HepG2 (cell line): ENCODE results near the gene NRIP2. TPM values are rescaled to one million over a fixed set of nuclear protein-coding genes. Genes with fewer than 3 reads are reported as not detected.

Experiments
- CENPBD1 ChIP-seq: sonication (generic); formaldehyde crosslinking; IDR thresholded peaks from 2 replicates; pipeline ENCODE4 v1.8.0; 2022; ENCODE audit warnings: missing genetic modification reagents, low read depth, mild to moderate bottlenecking, borderline replicate concordance
- CHCHD3 ChIP-seq: sonication (generic); formaldehyde crosslinking; IDR thresholded peaks from 2 replicates; pipeline ENCODE4 v1.8.0; 2022; ENCODE audit warnings: mild to moderate bottlenecking, missing genetic modification reagents, moderate library complexity
- ESRRA ChIP-seq: sonication (generic); formaldehyde crosslinking; IDR thresholded peaks from 2 replicates; pipeline ENCODE4 v1.5.1; 2020; ENCODE audit warnings: mild to moderate bottlenecking, low read depth, missing genetic modification reagents
- FOXK1 ChIP-seq: sonication (generic); formaldehyde crosslinking; IDR thresholded peaks from 2 replicates; pipeline ENCODE4 v1.4.0; 2020; ENCODE audit warnings: low read depth, missing genetic modification reagents, borderline replicate concordance
- GATAD1 ChIP-seq: IDR thresholded peaks from 2 replicates; pipeline ENCODE4 v1.6.1; 2016; ENCODE audit warnings: missing genetic modification reagents, missing compliant biosample characterization
- HBP1 ChIP-seq: IDR thresholded peaks from 2 replicates; pipeline ENCODE4 v1.6.1; 2016; ENCODE audit warnings: low read depth, control low read depth
- HNRNPLL ChIP-seq: fragments of 200-400 bp; formaldehyde crosslinking; IDR thresholded peaks from 2 replicates; pipeline ENCODE4 v1.6.1; 2017; ENCODE audit warnings: mild to moderate bottlenecking, low read depth, low read length; ENCODE audit not compliant: poor library complexity, severe bottlenecking
- MIXL1 ChIP-seq: IDR thresholded peaks from 2 replicates; pipeline ENCODE4 v1.6.1; 2016
- MXI1 ChIP-seq: IDR thresholded peaks from 3 replicates; pipeline ENCODE4 v1.6.1; 2012; ENCODE audit warnings: low read depth, low read length, inconsistent platforms, borderline replicate concordance
- POLR2G ChIP-seq: fragments of 200-400 bp; formaldehyde crosslinking; IDR thresholded peaks from 2 replicates; pipeline ENCODE4 v1.6.1; 2018; ENCODE audit warnings: mild to moderate bottlenecking, low read depth, low read length, moderate library complexity
- RAD21 ChIP-seq: fragments of 450-650 bp; formaldehyde crosslinking; IDR thresholded peaks from 2 replicates; pipeline ENCODE4 v1.5.0; 2020; ENCODE audit warnings: mild to moderate bottlenecking
- SMARCC2 ChIP-seq: fragments of 450-650 bp; IDR thresholded peaks from 2 replicates; pipeline ENCODE4 v1.6.1; 2017; ENCODE audit warnings: antibody characterized with exemption, mild to moderate bottlenecking
- TFAP4 ChIP-seq: sonication (generic); IDR thresholded peaks from 2 replicates; pipeline ENCODE4 v1.6.1; 2016; ENCODE audit warnings: low read depth, borderline replicate concordance
- ZFP90 ChIP-seq: sonication (generic); formaldehyde crosslinking; IDR thresholded peaks from 2 replicates; pipeline ENCODE4 v1.8.0; 2022; ENCODE audit warnings: missing genetic modification reagents, mild to moderate bottlenecking, inconsistent platforms, borderline replicate concordance
- ZFX ChIP-seq: sonication (generic); formaldehyde crosslinking; IDR thresholded peaks from 2 replicates; pipeline ENCODE4 v1.4.0; 2020; ENCODE audit warnings: mild to moderate bottlenecking, low read depth, missing genetic modification reagents, moderate library complexity
- ZNF18 ChIP-seq: sonication (generic); formaldehyde crosslinking; IDR thresholded peaks from 2 replicates; pipeline ENCODE4 v1.8.0; 2022; ENCODE audit warnings: mild to moderate bottlenecking, missing genetic modification reagents; ENCODE audit not compliant: insufficient replicate concordance
- ZNF510 ChIP-seq: sonication (generic); formaldehyde crosslinking; IDR thresholded peaks from 2 replicates; pipeline ENCODE4 v1.4.0; 2020; ENCODE audit warnings: low read depth, mild to moderate bottlenecking, missing genetic modification reagents
- ZNF552 ChIP-seq: sonication (generic); formaldehyde crosslinking; IDR thresholded peaks from 2 replicates; pipeline ENCODE4 v1.9.0; 2022; ENCODE audit warnings: missing genetic modification reagents, mild to moderate bottlenecking, borderline replicate concordance
- ZNF558 ChIP-seq: sonication (generic); formaldehyde crosslinking; IDR thresholded peaks from 2 replicates; pipeline ENCODE4 v1.9.0; 2022; ENCODE audit warnings: mild to moderate bottlenecking, missing genetic modification reagents, borderline replicate concordance
- ZNF777 ChIP-seq: sonication (generic); formaldehyde crosslinking; IDR thresholded peaks from 2 replicates; pipeline ENCODE4 v1.4.0; 2020; ENCODE audit warnings: missing genetic modification reagents
- polyA plus RNA-seq, 8 experiments: library from polyadenylated mRNA; depleted of rRNA in 3 of 8; stranded (reverse) in 7 of 8; unstranded in 1 of 8; fragments of >200 nt; fragmentation: Illumina TruSeq in 4 of 8; extraction: Trizol in 4 of 8; gene quantifications; 2 replicates each; pipeline versions ENCODE4 v1.2.1 to v1.2.3, GENCODE V29; 2011 to 2016; ENCODE audit warnings: low read depth in 4 of 8, missing spikeins in 1 of 8, mixed read lengths in 1 of 8; ENCODE audit not compliant: insufficient read depth in 1 of 8
- total RNA-seq, 5 experiments: library from RNA; depleted of rRNA; stranded (reverse); fragments of >200 nt; fragmentation: Illumina TruSeq; extraction: Trizol; gene quantifications; 2 replicates each; pipeline ENCODE4 v1.2.3, GENCODE V29; 2016; ENCODE audit warnings: low read depth in 1 of 5
- TF ChIP-seq, protein P1 (sequence below): sonication (generic); formaldehyde crosslinking; IDR thresholded peaks from 2 replicates; pipeline ENCODE4 v1.8.1; 2023; ENCODE audit warnings: mild to moderate bottlenecking, moderate library complexity, missing genetic modification reagents
- TF ChIP-seq, protein P2 (sequence below): sonication (generic); formaldehyde crosslinking; IDR thresholded peaks from 2 replicates; pipeline ENCODE4 v1.5.1; 2020; ENCODE audit warnings: missing genetic modification reagents, mild to moderate bottlenecking, borderline replicate concordance
- TF ChIP-seq, protein P3 (sequence below): sonication (generic); formaldehyde crosslinking; IDR thresholded peaks from 2 replicates; pipeline ENCODE4 v1.8.1; 2023; ENCODE audit warnings: mild to moderate bottlenecking, missing genetic modification reagents, borderline replicate concordance

NRIP2 gene
- total and polyA plus RNA-seq, 2 of the 13 experiments (the other 11 are each of a cell fraction or from before 2014, with no cell fraction given): not detected

DNA sequence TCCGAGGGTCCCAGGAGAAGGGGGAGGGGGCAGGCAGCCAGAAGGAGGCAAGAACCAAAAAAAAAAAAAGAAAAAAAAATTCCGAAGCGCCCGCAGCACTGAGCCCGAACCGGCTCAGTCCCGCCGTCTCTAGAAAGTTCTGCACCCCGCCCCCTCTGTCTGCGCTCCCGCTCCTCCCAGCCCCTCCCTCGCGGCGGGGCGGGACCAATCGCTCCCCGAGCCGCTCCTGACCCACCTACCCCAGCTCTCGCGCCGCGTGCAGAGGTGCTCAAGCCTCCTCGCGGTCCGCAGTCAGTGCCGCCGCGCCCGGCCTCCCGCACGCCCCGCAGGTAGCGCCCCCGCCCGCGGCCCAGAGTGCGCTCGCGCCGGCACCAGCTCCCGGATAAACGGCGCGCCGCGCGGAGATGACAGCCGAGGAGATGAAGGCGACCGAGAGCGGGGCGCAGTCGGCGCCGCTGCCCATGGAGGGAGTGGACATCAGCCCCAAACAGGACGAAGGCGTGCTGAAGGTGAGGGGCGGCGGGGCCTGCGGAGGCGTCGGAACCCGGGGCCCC lies 40.0 kb downstream of the NRIP2 start, which contains the start of gene FKBP4 (continued):
- TF ChIP-seq HNRNPLL: peak; percentile 76
- no peak for TF ChIP-seq ZNF510 (CRISPR knock-in tag)
- TF ChIP-seq SMARCC2: no peak
- 0 out of 2 replicates have a peak, but pooled peaks have one; percentile 39 for TF ChIP-seq GATAD1 (CRISPR knock-in tag)
- no peak for TF ChIP-seq CENPBD1 (CRISPR knock-in tag)
- 0 out of 2 replicates have a peak, but pooled peaks have one; percentile 17 for TF ChIP-seq MIXL1 (CRISPR knock-in tag)
- TF ChIP-seq, protein P1, sequence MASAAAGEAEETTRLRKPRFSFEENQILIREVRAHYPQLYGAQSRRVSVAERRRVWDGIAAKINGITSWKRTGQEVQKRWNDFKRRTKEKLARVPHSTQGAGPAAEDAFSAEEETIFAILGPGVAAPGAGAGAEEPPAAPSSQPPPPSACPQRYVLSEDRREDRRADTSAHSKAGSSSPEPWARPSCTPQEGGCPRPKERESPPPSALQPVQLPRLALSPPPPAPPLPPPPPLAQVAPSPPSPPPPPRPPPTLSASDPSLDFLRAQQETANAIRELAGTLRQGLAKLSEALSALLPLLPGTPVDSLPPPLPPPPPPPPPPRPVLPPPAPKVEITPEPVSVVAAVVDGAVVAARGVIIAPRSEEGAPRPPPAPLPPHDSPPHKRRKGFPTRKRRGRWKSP (CRISPR knock-in tag): no peak; the same call in 1 of the 2 replicates
- TF ChIP-seq HBP1 (CRISPR knock-in tag): peak; percentile 64; the same call in 1 of the 2 replicates
- TF ChIP-seq POLR2G: peak; percentile 86
- peak; percentile 66 for TF ChIP-seq ZNF777
- peak; percentile 51; the same call in 1 of the 3 replicates for TF ChIP-seq MXI1
- TF ChIP-seq ZNF552 (CRISPR knock-in tag): 0 out of 2 replicates have a peak, but pooled peaks have one; percentile 25
- no peak for TF ChIP-seq TFAP4
- peak; percentile 31 for TF ChIP-seq ZNF18 (CRISPR knock-in tag)
- TF ChIP-seq ZFX (CRISPR knock-in tag): peak; percentile 58
- TF ChIP-seq ZNF558 (CRISPR knock-in tag): peak; percentile 59; the same call in 1 of the 2 replicates
- TF ChIP-seq, protein P2, sequence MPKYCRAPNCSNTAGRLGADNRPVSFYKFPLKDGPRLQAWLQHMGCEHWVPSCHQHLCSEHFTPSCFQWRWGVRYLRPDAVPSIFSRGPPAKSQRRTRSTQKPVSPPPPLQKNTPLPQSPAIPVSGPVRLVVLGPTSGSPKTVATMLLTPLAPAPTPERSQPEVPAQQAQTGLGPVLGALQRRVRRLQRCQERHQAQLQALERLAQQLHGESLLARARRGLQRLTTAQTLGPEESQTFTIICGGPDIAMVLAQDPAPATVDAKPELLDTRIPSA: peak; percentile 66; the same call in 1 of the 2 replicates
- peak; percentile 49; the same call in 1 of the 2 replicates for TF ChIP-seq ZFP90 (CRISPR knock-in tag)
- no peak for TF ChIP-seq FOXK1 (CRISPR knock-in tag)
- TF ChIP-seq, protein P3, sequence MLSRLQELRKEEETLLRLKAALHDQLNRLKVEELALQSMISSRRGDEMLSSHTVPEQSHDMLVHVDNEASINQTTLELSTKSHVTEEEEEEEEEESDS (CRISPR knock-in tag): no peak
- peak; percentile 19; the same call in 1 of the 2 replicates for TF ChIP-seq CHCHD3 (CRISPR knock-in tag)
- TF ChIP-seq ESRRA (CRISPR knock-in tag): no peak
- TF ChIP-seq RAD21 (CRISPR knock-in tag): 0 out of 2 replicates have a peak, but pooled peaks have one; percentile 9
